HEK293T (cell line): ENCODE measurements around the gene SPATA32.

Experiments used
- CTCF ChIA-PET: fragments of 350-600 bp; formaldehyde crosslinking; extraction: SDS; loops from one replicate; lab custom pipeline; 2021; ENCODE audit warnings: antibody characterized with exemption, inconsistent platforms; lab: Yijun Ruan, JAX
- POLR2A ChIA-PET: fragments of 350-600 bp; formaldehyde crosslinking; extraction: SDS; loops from one replicate; lab custom pipeline; 2020; ENCODE audit warnings: antibody characterized with exemption, inconsistent platforms; lab: Yijun Ruan, JAX
- DNase-seq: peaks from one replicate; pipeline ENCODE4 v3.0.0; 2012; ENCODE audit warnings: mixed read lengths; ENCODE audit errors: extremely low spot score
- ARNT ChIP-seq: fragments of 450-650 bp; IDR thresholded peaks from 2 replicates; pipeline ENCODE4 v1.6.1; 2017; ENCODE audit warnings: mild to moderate bottlenecking
- BHLHE40 ChIP-seq: fragments of 450-650 bp; IDR thresholded peaks from 2 replicates; pipeline ENCODE4 v1.6.1; 2016; ENCODE audit warnings: mild to moderate bottlenecking, moderate library complexity, borderline replicate concordance
- CTBP1 ChIP-seq: fragments of 450-650 bp; IDR thresholded peaks from 2 replicates; pipeline ENCODE4 v1.6.1; 2016; ENCODE audit warnings: borderline replicate concordance
- ELF4 ChIP-seq: fragments of 450-650 bp; IDR thresholded peaks from 2 replicates; pipeline ENCODE4 v1.6.1; 2017; ENCODE audit warnings: antibody characterized with exemption
- FOXA1 ChIP-seq: fragments of 450-650 bp; IDR thresholded peaks from 2 replicates; pipeline ENCODE4 v1.6.1; 2016; ENCODE audit warnings: mild to moderate bottlenecking
- FOXK2 ChIP-seq: fragments of 450-650 bp; IDR thresholded peaks from 2 replicates; pipeline ENCODE4 v1.6.1; 2016; ENCODE audit warnings: mild to moderate bottlenecking
- FOXM1 ChIP-seq: fragments of 450-650 bp; IDR thresholded peaks from 2 replicates; pipeline ENCODE4 v1.6.1; 2017; ENCODE audit warnings: mild to moderate bottlenecking, borderline replicate concordance
- HDGF ChIP-seq: fragments of 450-650 bp; IDR thresholded peaks from 2 replicates; pipeline ENCODE4 v1.6.1; 2017; ENCODE audit warnings: antibody characterized with exemption, borderline replicate concordance
- L3MBTL2 ChIP-seq: fragments of 450-650 bp; conservative IDR thresholded peaks from 2 replicates; pipeline ENCODE4 v1.6.1; 2016; ENCODE audit warnings: mild to moderate bottlenecking
- LEF1 ChIP-seq: fragments of 450-650 bp; IDR thresholded peaks from 2 replicates; pipeline ENCODE4 v1.6.1; 2017; ENCODE audit warnings: mild to moderate bottlenecking, borderline replicate concordance
- NFRKB ChIP-seq: fragments of 450-650 bp; IDR thresholded peaks from 2 replicates; pipeline ENCODE4 v1.6.1; 2016; ENCODE audit warnings: mild to moderate bottlenecking, moderate library complexity
- PKNOX1 ChIP-seq: fragments of 450-650 bp; IDR thresholded peaks from 2 replicates; pipeline ENCODE4 v1.6.1; 2016
- SP1 ChIP-seq: fragments of 450-650 bp; IDR thresholded peaks from 2 replicates; pipeline ENCODE4 v1.6.1; 2017
- SUZ12 ChIP-seq: fragments of 450-650 bp; IDR thresholded peaks from 2 replicates; pipeline ENCODE4 v1.6.1; 2016; ENCODE audit warnings: mild to moderate bottlenecking
- TARDBP ChIP-seq: fragments of 450-650 bp; IDR thresholded peaks from 2 replicates; pipeline ENCODE4 v1.6.1; 2016
- ZNF384 ChIP-seq: fragments of 450-650 bp; IDR thresholded peaks from 2 replicates; pipeline ENCODE4 v1.6.1; 2016

The SPATA32 gene

DNA sequence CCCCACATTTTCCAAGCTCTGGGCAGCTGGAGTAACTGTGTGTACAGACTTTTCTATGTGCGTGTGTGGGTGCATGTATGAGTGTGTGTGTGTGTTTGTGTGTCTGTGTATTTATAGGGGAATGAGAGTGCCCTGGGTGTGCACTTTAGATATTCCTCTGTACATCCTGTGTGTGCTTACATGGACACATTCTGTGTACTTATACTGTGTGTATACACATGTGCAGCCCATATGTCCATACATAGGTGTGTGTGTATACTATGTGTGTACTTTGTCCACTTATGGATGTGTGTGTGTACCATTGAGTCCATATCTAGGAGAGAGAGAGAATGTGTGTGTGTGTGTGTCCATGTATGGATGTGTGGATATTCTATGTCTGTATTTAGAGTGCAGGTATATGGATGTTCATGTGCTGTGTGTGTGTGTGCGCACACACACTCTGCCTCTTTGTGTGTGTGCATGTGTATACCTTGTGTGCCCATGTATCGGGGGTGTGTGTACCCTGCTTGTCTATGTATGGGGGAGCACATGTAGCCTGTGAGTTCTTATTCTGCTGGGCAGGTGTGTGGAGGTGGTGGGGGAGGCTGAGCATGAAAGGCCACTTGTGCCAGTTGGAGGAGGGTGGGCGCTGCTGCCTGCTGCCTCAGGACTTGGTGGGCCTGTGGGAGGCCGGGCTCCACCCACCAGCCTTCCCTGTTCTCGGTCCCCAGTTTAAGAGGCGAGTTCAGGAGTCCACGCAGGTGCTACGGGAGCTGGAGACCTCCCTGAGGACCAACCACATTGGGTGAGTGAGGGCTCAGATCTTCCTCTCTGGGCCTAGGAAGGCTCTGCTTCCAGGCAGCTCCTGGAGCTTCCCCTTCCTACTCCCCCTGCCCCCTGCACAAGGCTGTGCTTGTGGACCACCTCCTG is 29.1 kb downstream of the SPATA32 start:
- DNase-seq = no peak
- TF ChIP-seq ZNF384 (no peak), ARNT (no peak), LEF1 (no peak), SP1 (no peak), NFRKB (no peak), FOXK2 (no peak), TARDBP (no peak), BHLHE40 (no peak)
- ChIA-PET POLR2A (interaction anchor here (0.7 to 1.0 kb wide), 4 partner anchors 12 to 84 kb away, joined by 3 to 4 read pairs (median 3); partner anchors contain the start of gene HEXIM1), CTCF (interaction anchor here (0.6 to 5.0 kb wide), 5 partner anchors 10 to 97 kb away, joined by 3 to 30 read pairs (median 9); partner anchors contain the start of genes ACBD4 and FMNL1)

DNA sequence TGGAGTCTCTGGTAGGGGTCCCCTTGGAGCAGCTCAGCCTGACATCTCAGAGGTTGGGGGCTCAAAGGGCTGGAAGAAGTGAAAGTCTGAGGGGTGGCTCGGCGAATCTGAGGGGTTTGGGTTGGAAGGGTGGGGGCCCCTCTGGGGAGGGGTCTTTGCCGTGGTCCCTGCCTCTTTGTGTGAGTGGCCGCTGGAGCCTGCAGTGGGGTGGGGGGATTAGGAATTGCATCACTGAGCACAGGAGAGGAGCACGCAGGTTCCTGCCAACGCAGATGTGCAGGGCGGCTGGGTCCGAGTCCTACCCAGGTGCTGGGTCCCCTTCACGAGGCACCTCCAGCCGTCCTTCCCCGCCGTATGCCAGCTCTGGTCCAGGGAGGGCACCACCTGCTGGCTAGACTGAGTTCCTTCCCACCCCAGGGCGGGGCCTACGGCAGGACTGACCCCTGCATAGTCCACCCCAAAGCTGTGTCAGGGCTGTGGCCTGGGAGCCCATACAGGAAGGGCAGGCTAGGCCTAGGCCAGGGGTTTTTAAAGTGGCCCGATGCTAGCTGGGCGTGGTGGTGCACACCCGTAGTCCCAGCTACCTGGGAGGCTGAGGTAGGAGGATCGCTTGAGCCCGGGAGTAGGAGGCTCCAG is 30.3 kb downstream of the SPATA32 start:
- CTCF ChIA-PET = interaction anchor here (0.6 to 5.0 kb wide), 10 partner anchors 9 to 820 kb away, joined by 3 to 30 read pairs (median 4); partner anchors contain the start of genes ACBD4 and FMNL1
- POLR2A ChIA-PET = interaction anchor here (0.7 to 2.7 kb wide), 5 partner anchors 13 to 84 kb away, joined by 3 to 9 read pairs (median 3); partner anchors contain the start of genes HEXIM1 and HEXIM2
- TF ChIP-seq FOXA1 (no peak), NFRKB (no peak), SP1 (no peak), TARDBP (no peak), CTBP1 (no peak), FOXK2 (no peak), ZNF384 (no peak), PKNOX1 (no peak), SUZ12 (no peak), FOXM1 (no peak), ELF4 (no peak), L3MBTL2 (no peak), ARNT (no peak)
- DNase-seq = peak; percentile 51

DNA sequence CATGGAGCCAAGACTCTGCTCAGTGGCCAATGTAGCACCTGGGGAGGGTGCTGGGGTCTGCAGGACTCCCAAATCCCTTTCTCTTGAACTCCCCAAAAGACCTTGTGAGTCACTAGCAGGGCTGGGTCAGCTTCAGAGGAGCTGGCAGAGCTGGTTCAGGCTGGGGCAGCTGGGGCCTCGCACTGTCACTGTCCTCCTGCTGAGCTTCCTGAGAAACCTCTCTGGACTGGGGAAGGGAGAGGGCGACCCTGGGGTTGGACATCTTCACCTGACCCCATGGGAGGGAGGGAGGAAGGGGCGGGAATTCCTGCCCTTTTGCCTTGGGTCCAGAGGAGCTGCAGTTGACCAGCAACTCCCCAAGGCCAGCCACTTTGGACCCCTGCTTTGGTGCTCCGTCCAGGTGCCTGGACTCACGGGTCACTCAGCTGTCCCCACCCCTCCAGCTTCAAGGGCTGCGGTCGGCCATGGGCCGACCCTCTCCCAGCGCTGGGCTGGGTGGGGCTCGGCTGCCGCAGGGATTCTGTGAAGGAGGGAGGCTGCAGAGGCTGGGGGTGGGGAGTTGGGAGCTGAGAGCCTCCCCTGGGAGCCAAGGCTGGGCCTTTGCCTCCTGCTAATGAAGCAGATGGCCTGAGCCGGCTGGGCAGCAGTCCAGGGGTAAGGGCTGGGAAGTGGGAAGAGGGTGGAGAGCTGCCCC is 31.0 kb downstream of the SPATA32 start:
- no peak for DNase-seq
- TF ChIP-seq LEF1 (no peak), BHLHE40 (no peak), CTBP1 (no peak), SUZ12 (no peak), NFRKB (no peak), SP1 (no peak), L3MBTL2 (no peak), PKNOX1 (no peak), ELF4 (no peak), HDGF (no peak), FOXK2 (no peak), FOXM1 (no peak)
- ChIA-PET POLR2A (interaction anchor here (0.9 to 2.7 kb wide), 4 partner anchors 12 to 83 kb away, joined by 3 to 9 read pairs (median 3); no protein-coding TSS in a partner anchor), CTCF (interaction anchor here (0.6 to 5.0 kb wide), 10 partner anchors 8 to 819 kb away, joined by 3 to 30 read pairs (median 4); partner anchors contain the start of genes ACBD4 and FMNL1)

GRCh38 chr17:45230410-45230786 is 31.5 kb downstream of the SPATA32 start:
- no peak for TF ChIP-seq ARNT
- no peak for TF ChIP-seq NFRKB
- TF ChIP-seq ELF4 = no peak
- no peak for TF ChIP-seq ZNF384
- TF ChIP-seq LEF1 = no peak
- TF ChIP-seq TARDBP = no peak
- TF ChIP-seq BHLHE40 = no peak
- TF ChIP-seq SP1 = no peak
- TF ChIP-seq PKNOX1 = no peak
- no peak for TF ChIP-seq SUZ12
- TF ChIP-seq L3MBTL2 = no peak
- TF ChIP-seq CTBP1 = no peak
- no peak for TF ChIP-seq FOXK2
- TF ChIP-seq FOXA1 = no peak
- no peak for TF ChIP-seq HDGF
- TF ChIP-seq FOXM1 = no peak
- ChIA-PET CTCF (interaction anchor here (0.6 to 5.0 kb wide), 5 partner anchors 11 to 165 kb away, joined by 3 to 30 read pairs (median 8); partner anchors contain the start of gene ACBD4), POLR2A (interaction anchor here (0.5 to 2.7 kb wide), 5 partner anchors 11 to 83 kb away, joined by 3 to 9 read pairs (median 3); partner anchors contain the start of gene HEXIM1)
- DNase-seq = no peak
